Stomach (tissue), 9 donors: ENCODE data around the gene CRYBA4. TPM values are rescaled to one million over a fixed set of nuclear protein-coding genes. Genes with fewer than 3 reads are reported as not detected.

Experiments
- DNase-seq, 2 donors: peaks; one replicate each; pipeline versions ENCODE4 v3.0.0 to v3.0.0-alpha.2; 2013 to 2019
- H3K27ac ChIP-seq, 5 donors: fragments of 200-600 bp in 4 of 5; sonication (generic) in 4 of 5; one replicate each; pipeline ENCODE4 v1.5.1; 2013 to 2019; ENCODE audit warnings: mild to moderate bottlenecking in 1 of 5, moderate library complexity in 1 of 5
- H3K27me3 ChIP-seq, 3 donors: fragments of 200-600 bp; sonication (generic); one replicate each; pipeline ENCODE4 v1.5.1; 2017 to 2019; ENCODE audit warnings: mixed run types in 1 of 3
- H3K36me3 ChIP-seq, 4 donors: fragments of 200-600 bp; sonication (generic); 1 replicate in 3 of 4; 2 replicates in 1 of 4; pipeline ENCODE4 v1.5.1; 2016 to 2019
- H3K4me1 ChIP-seq, 4 donors: fragments of 200-600 bp; sonication (generic); one replicate each; pipeline ENCODE4 v1.5.1; 2016 to 2019
- H3K4me3 ChIP-seq, 4 donors: fragments of 200-600 bp; sonication (generic) in 3 of 4; one replicate each; pipeline ENCODE4 v1.5.1; 2016 to 2019; ENCODE audit warnings: mild to moderate bottlenecking in 1 of 4
- H3K9me3 ChIP-seq, 4 donors: fragments of 200-600 bp; sonication (generic); one replicate each; pipeline ENCODE4 v1.5.1; 2016 to 2019
- EP300 ChIP-seq: sonication (generic); formaldehyde crosslinking; IDR thresholded peaks from one replicate; pipeline ENCODE4 v1.6.1; 2017; ENCODE audit warnings: antibody characterized with exemption
- POLR2A ChIP-seq, 4 donors: fragments of 450-650 bp; IDR thresholded peaks; one replicate each; pipeline ENCODE4 v1.6.1; 2016; ENCODE audit warnings: antibody characterized with exemption in 4 of 4, control low read depth in 2 of 4, mild to moderate bottlenecking in 1 of 4, moderate library complexity in 1 of 4
- POLR2AphosphoS5 ChIP-seq, 3 donors: sonication (generic); formaldehyde crosslinking; IDR thresholded peaks; one replicate each; pipeline ENCODE4 v1.6.1; 2016; ENCODE audit warnings: antibody characterized with exemption in 3 of 3
- WGBS, 5 donors: extraction: QIAGEN DNeasy Blood & Tissue Kit in 3 of 5; methylation state at CpG; one replicate each; pipeline versions ENCODE4 v1.1.5 to v1.1.7; 2013 to 2018; 5-methylcytosine and 5-hydroxymethylcytosine counted together
- intact Hi-C: fragments of 100-400 bp; cut with DNase I; formaldehyde crosslinking; loops from one replicate; pipeline ENCODE4 v1.15.1; 2023; ENCODE audit warnings: low total_unique reads
- polyA plus RNA-seq, 3 donors: library from polyadenylated mRNA; stranded (reverse); fragments of 200-250 nt; gene quantifications; one replicate each; pipeline ENCODE4 v1.2.3, GENCODE V29; 2013
- total RNA-seq, 5 donors: library from RNA; depleted of rRNA; stranded (reverse); fragments of >200 nt; gene quantifications; one replicate each; pipeline versions ENCODE4 v1.1.0 to v1.2.3, GENCODE V29; 2014 to 2016
- TF ChIP-seq, protein P1 (sequence below), 7 experiments: fragments of 450-650 bp in 4 of 7; fragments of 200-600 bp in 3 of 7; sonication (generic) in 3 of 7; IDR thresholded peaks; one replicate each; pipeline ENCODE4 v1.5.1; 2016 to 2019; ENCODE audit warnings: antibody characterized with exemption in 7 of 7, control low read depth in 2 of 7, mild to moderate bottlenecking in 1 of 7
- donor health status: healthy with polysubstance abuse.
- donor health status: Bipolar disorder and iron deficiency.
- donor health status: healthy.

CRYBA4 gene
- total and polyA plus RNA-seq, 8 donors, result not detected

DNA sequence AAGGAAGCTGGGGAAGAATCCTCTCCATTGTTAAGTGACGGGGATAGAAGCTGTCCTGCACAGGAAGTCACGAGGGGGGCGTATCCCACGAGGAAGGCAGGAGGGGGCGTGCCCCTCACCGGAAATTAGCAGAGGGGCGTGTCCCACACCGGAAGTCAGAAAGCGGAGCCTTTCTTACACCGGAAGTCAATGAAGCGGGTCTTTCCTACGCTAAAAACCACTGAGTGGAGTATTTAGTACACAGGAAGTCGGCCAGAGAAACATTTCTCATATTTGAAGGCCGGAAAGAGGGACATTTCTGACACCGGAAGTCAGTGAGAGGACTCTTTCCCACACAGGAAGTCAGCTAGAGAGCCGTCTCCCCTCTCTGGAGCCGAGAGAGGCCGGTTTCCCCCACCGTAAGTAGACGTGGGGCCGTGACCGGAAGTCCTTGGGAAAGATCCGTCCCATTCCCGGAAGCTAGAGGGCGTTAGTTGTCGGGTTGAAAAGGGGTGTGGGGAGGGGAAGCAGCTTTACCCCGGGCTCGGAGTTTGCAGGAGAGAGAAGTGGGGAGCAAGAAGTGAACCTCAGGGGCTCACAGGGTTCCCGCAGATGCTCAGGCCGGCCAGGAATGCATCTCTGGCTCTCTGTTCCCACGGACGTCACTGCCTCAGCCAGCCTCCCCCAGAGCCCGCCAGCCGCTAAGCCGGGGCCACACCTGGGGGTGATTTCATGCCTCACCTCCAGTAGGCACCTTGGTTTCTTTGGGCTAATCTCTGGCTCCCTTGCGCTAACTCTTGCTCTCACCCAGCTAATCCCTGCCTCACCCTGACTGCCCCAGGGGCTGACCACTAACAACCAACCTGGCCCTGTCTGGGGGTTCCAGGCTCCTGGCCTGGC is 51.1 kb downstream of the CRYBA4 start:
- intact Hi-C loops, result no loop called here
- Histone ChIP-seq H3K9me3 (no peaks in the 10 kb centered on the region), H3K27ac (peak overlapping the region; percentile 76 to 97 (median 95)), H3K4me3 (peak overlapping the region; percentile 64 to 87 (median 78)), H3K4me1 (peaks cover 22 to 49% (median 29%) of the 10 kb centered on the region in 4 donors), H3K27me3 (peaks cover 0 to 5% (median 0%) of the 10 kb centered on the region in 3 donors), H3K36me3 (no peaks in the 10 kb centered on the region)
- TF ChIP-seq EP300, result no peak
- TF ChIP-seq POLR2AphosphoS5 (IDR thresholded peaks at IDR 0.05), result peak; percentile 50 to 80 (median 59)
- TF ChIP-seq, protein P1, sequence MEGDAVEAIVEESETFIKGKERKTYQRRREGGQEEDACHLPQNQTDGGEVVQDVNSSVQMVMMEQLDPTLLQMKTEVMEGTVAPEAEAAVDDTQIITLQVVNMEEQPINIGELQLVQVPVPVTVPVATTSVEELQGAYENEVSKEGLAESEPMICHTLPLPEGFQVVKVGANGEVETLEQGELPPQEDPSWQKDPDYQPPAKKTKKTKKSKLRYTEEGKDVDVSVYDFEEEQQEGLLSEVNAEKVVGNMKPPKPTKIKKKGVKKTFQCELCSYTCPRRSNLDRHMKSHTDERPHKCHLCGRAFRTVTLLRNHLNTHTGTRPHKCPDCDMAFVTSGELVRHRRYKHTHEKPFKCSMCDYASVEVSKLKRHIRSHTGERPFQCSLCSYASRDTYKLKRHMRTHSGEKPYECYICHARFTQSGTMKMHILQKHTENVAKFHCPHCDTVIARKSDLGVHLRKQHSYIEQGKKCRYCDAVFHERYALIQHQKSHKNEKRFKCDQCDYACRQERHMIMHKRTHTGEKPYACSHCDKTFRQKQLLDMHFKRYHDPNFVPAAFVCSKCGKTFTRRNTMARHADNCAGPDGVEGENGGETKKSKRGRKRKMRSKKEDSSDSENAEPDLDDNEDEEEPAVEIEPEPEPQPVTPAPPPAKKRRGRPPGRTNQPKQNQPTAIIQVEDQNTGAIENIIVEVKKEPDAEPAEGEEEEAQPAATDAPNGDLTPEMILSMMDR (IDR thresholded peaks at IDR 0.05), result peak in 4 of 7 experiments; percentile 22 to 65 (median 42)
- no peak for TF ChIP-seq POLR2A (IDR thresholded peaks at IDR 0.05)
- 0 to 1% (median 1%) methylated on average over 30 to 36 of the region's 36 CpGs for WGBS, 5 donors
- peak; percentile 88 to 97 for DNase-seq

DNA sequence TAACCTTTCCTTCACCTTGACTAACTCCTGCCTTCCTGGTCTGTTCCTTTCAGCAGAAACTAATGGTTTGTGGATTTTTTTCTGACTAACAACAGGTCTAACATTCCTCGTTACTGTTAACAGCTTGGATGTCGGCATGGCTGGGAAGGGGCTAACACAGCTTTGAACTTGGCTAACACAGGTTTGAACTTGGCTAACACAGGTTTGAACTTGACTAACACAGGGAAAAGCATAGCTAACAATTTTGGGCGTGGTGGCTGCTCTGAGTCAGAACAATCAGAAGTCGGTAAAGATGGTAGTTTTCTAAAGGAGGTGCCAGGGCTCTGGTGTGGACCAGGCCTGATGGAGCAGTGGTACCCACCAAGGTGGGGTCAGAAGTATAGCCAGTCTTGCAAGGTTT is 51.7 kb downstream of the CRYBA4 start:
- H3K4me1 ChIP-seq, result peaks cover 22 to 55% (median 29%) of the 10 kb centered on the region in 4 donors
- intact Hi-C loops, result no loop called here
- peak overlapping the region; percentile 76 to 97 (median 95) for H3K27ac ChIP-seq
- 15 to 42% (median 24%) methylated on average over 4 of the region's 4 CpGs for WGBS, 5 donors
- DNase-seq, result peak in 1 of 2 donors; percentile 56
- no peaks in the 10 kb centered on the region for H3K9me3 ChIP-seq
- H3K4me3 ChIP-seq, result peak overlapping the region; percentile 64 to 87 (median 78)
- no peak for TF ChIP-seq EP300
- no peak for TF ChIP-seq POLR2AphosphoS5 (IDR thresholded peaks at IDR 0.05)
- TF ChIP-seq, protein P1 (IDR thresholded peaks at IDR 0.05), result no peak
- no peak for TF ChIP-seq POLR2A (IDR thresholded peaks at IDR 0.05)
- no peaks in the 10 kb centered on the region for H3K27me3 ChIP-seq
- no peaks in the 10 kb centered on the region for H3K36me3 ChIP-seq

DNA sequence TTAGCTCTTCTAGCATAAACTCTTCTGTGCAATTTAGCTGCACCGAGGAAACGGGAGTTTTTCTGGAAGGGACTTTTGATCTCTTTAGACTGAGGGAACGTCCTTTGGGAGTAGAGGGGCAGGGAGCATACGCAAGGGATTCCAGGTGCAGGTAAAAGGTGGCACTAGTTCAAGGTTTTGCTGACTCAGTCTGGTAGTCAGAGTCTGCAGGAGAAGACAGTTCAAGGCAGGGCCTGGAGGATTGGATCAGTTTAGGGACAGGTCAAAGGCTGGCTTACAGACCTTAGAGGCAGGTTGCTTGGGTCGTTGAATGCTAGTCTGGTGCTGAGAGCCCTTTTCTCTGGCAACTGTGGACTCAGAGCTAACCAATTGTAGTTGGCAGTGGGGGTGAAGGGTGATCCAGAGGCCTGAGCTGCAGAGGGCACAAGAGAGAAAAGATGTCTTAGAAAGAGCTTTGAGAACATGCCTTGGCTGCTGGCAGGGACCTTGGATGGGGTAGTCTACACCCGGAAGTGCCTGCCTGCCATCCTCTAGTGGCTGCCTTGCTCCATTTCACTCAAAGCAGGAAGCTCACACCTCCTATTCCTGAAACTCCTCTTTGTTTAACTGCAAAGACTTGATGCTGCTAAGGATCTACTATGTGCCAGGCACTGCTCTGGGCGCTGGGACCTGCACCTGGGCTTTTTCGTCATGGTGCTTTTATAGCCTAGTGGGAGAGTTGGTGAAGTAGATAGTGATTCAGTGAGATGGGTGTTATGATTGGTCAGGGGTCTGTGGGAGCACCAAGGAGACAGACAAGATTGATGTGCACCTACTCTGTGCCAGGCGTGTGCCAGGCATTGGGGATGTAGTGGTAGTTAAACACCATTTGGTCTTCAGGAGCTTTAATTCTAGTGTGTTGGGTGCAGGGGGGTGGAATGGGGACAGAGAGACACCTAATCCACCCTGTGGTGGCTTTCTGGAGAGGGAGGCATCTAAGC is 52.7 kb downstream of the CRYBA4 start:
- WGBS, 5 donors, result 69 to 88% (median 84%) methylated on average over 8 to 9 of the region's 9 CpGs
- DNase-seq, result no peak
- Histone ChIP-seq H3K27me3 (no peaks in the 10 kb centered on the region), H3K4me1 (peaks cover 22 to 65% (median 29%) of the 10 kb centered on the region in 4 donors), H3K9me3 (no peaks in the 10 kb centered on the region), H3K36me3 (no peaks in the 10 kb centered on the region), H3K4me3 (peak overlapping the region in 2 of 4 donors; percentile 79 to 87), H3K27ac (peak overlapping the region in 3 of 5 donors; percentile 95 to 97 (median 96))
- TF ChIP-seq EP300 (no peak), POLR2AphosphoS5 (IDR thresholded peaks at IDR 0.05) (no peak)
- intact Hi-C loops, result no loop called here

DNA sequence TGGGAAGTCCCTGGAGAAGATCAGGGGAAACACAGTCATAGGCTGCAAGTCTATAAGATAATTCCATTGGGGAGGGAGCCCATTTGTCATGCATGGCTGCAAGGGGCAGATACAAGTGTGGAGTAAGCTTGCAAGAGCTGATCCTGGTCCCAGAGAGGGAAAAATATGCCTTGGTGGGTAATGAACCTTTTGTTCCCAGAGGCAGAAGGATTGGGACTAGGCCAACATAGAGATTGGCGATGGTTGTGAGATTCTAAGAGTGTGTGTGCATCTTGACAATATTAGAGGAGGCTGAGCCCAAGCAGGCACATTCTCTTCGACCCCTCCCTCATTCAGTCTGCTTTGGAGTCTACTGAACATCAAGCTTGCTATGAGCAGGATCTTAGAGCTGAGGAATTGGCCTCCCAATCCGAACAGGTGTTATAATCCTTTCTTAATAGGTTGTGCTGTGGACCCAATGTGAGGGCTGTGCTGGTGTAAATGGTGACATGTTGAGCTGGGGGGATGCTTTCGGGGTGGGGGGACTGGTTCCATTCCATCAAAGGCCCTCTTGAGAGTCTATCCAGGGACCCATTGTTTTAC is 54.0 kb downstream of the CRYBA4 start:
- WGBS, 5 donors, result 92 to 100% (median 94%) methylated on average over 3 to 4 of the region's 4 CpGs
- no peaks in the 10 kb centered on the region for H3K27me3 ChIP-seq
- no peak overlapping the region for H3K4me3 ChIP-seq
- DNase-seq, result no peak
- intact Hi-C loops, result no loop called here
- no peak overlapping the region for H3K27ac ChIP-seq
- no peaks in the 10 kb centered on the region for H3K9me3 ChIP-seq
- TF ChIP-seq POLR2AphosphoS5 (IDR thresholded peaks at IDR 0.05), result no peak
- no peak for TF ChIP-seq EP300
- TF ChIP-seq, protein P1 (IDR thresholded peaks at IDR 0.05), result no peak
- TF ChIP-seq POLR2A (IDR thresholded peaks at IDR 0.05), result no peak
- H3K4me1 ChIP-seq, result peaks cover 22 to 64% (median 29%) of the 10 kb centered on the region in 4 donors
- peaks cover 0 to 10% (median 7%) of the 10 kb centered on the region in 4 donors for H3K36me3 ChIP-seq
